A549 (cell line): ENCODE data around the gene TBL1Y. TPM values are rescaled to one million over a fixed set of nuclear protein-coding genes. Genes with fewer than 3 reads are reported as not detected.
"Not testable (repeated sequence)": the region's sequence is repeated elsewhere in the genome, so short reads cannot be mapped to it uniquely, and the experiment has no call there.

ENCODE experiments used
- ATAC-seq, 2 experiments: fragments of 200-7000 bp in 1 of 2; fragments of >200 bp in 1 of 2; cut with Nextera tagmentation in 1 of 2; cut with Tn5 transposase in 1 of 2; 3 replicates each; pipeline versions ENCODE4 v1.8.0 to v1.9.1; 2018 to 2020; ENCODE audit warnings: mild to moderate bottlenecking in 1 of 2, moderate library complexity in 1 of 2
- CTCF ChIA-PET: fragments of 300-600 bp; sonication (Branson Sonifier 250); formaldehyde crosslinking; extraction: SDS; loops from one replicate; lab custom pipeline; 2021; ENCODE audit warnings: antibody characterized with exemption, inconsistent platforms; lab: Yijun Ruan, JAX
- POLR2A ChIA-PET: fragments of 350-600 bp; formaldehyde crosslinking; extraction: SDS; loops from one replicate; lab custom pipeline; 2021; ENCODE audit warnings: antibody characterized with exemption, inconsistent platforms; lab: Yijun Ruan, JAX
- DNase-seq, 2 experiments: peaks; one replicate each; pipeline versions ENCODE4 v3.0.0 to v3.0.0-alpha.2; 2011 to 2016; ENCODE audit warnings: low read depth in 1 of 2, low spot score in 1 of 2
- FAIRE-seq: peaks from 2 replicates; lab custom pipeline; 2011; peaks lifted over from hg19 to GRCh38; lab: Jason Lieb, UNC
- H3K27ac ChIP-seq, 2 experiments: fragments of >200 bp; sonication (Bioruptor Twin); formaldehyde crosslinking; 3 replicates each; pipeline ENCODE4 v1.5.1; 2016 to 2017
- H3K4me1 ChIP-seq: fragments of >200 bp; sonication (Bioruptor Twin); formaldehyde crosslinking; 3 replicates; pipeline ENCODE4 v1.6.1; 2016
- H3K4me2 ChIP-seq: fragments of >200 bp; sonication (Bioruptor Twin); formaldehyde crosslinking; 3 replicates; pipeline ENCODE4 v1.6.1; 2016
- H3K4me3 ChIP-seq: fragments of >200 bp; sonication (Bioruptor Twin); formaldehyde crosslinking; 3 replicates; pipeline ENCODE4 v1.5.1; 2016
- H3K9me3 ChIP-seq: fragments of >200 bp; sonication (Bioruptor Twin); formaldehyde crosslinking; 3 replicates; pipeline ENCODE4 v1.6.1; 2016
- BHLHE40 ChIP-seq: IDR thresholded peaks from 2 replicates; pipeline ENCODE4 v1.6.1; 2012; ENCODE audit warnings: low read depth, low read length, inconsistent platforms
- CHD2 ChIP-seq: fragments of 150-350 bp; IDR thresholded peaks from 2 replicates; pipeline ENCODE4 v1.6.1; 2014; ENCODE audit warnings: low read length; ENCODE audit not compliant: partially characterized antibody
- CHD4 ChIP-seq: fragments of 200-600 bp; sonication (generic); IDR thresholded peaks from 2 replicates; pipeline ENCODE4 v1.6.1; 2016; ENCODE audit warnings: antibody characterized with exemption, mild to moderate bottlenecking, borderline replicate concordance
- EHF ChIP-seq: fragments of 250-450 bp; sonication (Bioruptor Pico); IDR thresholded peaks from 2 replicates; pipeline ENCODE4 v1.5.0; 2020; ENCODE audit warnings: mild to moderate bottlenecking
- EP300 ChIP-seq, 2 experiments: fragments of >200 bp; sonication (Bioruptor Twin); formaldehyde crosslinking; IDR thresholded peaks; 2 replicates in 1 of 2; 3 replicates in 1 of 2; pipeline ENCODE4 v1.6.1; 2016 to 2017
- FOSB ChIP-seq: fragments of 250-450 bp; sonication (Bioruptor Pico); IDR thresholded peaks from 2 replicates; pipeline ENCODE4 v1.5.0; 2020; ENCODE audit warnings: mild to moderate bottlenecking, moderate library complexity
- GATA3 ChIP-seq: IDR thresholded peaks from 2 replicates; pipeline ENCODE4 v1.6.1; 2012; ENCODE audit warnings: borderline replicate concordance
- HDAC2 ChIP-seq: fragments of 200-600 bp; sonication (generic); IDR thresholded peaks from 2 replicates; pipeline ENCODE4 v1.6.1; 2016
- KDM1A ChIP-seq: fragments of 200-600 bp; sonication (generic); IDR thresholded peaks from 2 replicates; pipeline ENCODE4 v1.6.1; 2016; ENCODE audit warnings: low read depth, mild to moderate bottlenecking
- KDM5A ChIP-seq: fragments of 200-600 bp; sonication (generic); IDR thresholded peaks from 2 replicates; pipeline ENCODE4 v1.6.1; 2016; ENCODE audit warnings: antibody characterized with exemption, mild to moderate bottlenecking
- NPAS2 ChIP-seq: fragments of 250-450 bp; sonication (Bioruptor Pico); IDR thresholded peaks from 2 replicates; pipeline ENCODE4 v1.8.0; 2022; ENCODE audit warnings: mild to moderate bottlenecking, moderate library complexity, borderline replicate concordance
- PHF8 ChIP-seq: fragments of 200-600 bp; sonication (generic); IDR thresholded peaks from 2 replicates; pipeline ENCODE4 v1.6.1; 2016; ENCODE audit warnings: low read depth, mild to moderate bottlenecking, antibody characterized with exemption, moderate library complexity, borderline replicate concordance
- POLR2A ChIP-seq: IDR thresholded peaks from 2 replicates; pipeline ENCODE4 v1.6.1; 2012; ENCODE audit warnings: mild to moderate bottlenecking, low read length
- RAD21 ChIP-seq, 2 experiments: fragments of >200 bp in 1 of 2; sonication (Bioruptor Twin) in 1 of 2; formaldehyde crosslinking in 1 of 2; IDR thresholded peaks in 1 of 2; conservative IDR thresholded peaks in 1 of 2; 2 replicates in 1 of 2; 3 replicates in 1 of 2; pipeline ENCODE4 v1.6.1; 2012 to 2018; ENCODE audit warnings: inconsistent platforms in 1 of 2
- RCOR1 ChIP-seq: fragments of 150-350 bp; IDR thresholded peaks from 2 replicates; pipeline ENCODE4 v1.6.1; 2014; ENCODE audit warnings: antibody characterized with exemption, low read length, low read depth
- RFX5 ChIP-seq: fragments of 450-650 bp; IDR thresholded peaks from 2 replicates; pipeline ENCODE4 v1.7.1; 2014; ENCODE audit warnings: antibody characterized with exemption, mild to moderate bottlenecking, moderate library complexity
- SMC3 ChIP-seq: fragments of >200 bp; sonication (Bioruptor Twin); formaldehyde crosslinking; IDR thresholded peaks from 3 replicates; pipeline ENCODE4 v1.6.1; 2018; ENCODE audit warnings: inconsistent platforms
- TP53 ChIP-seq: fragments of 250-450 bp; sonication (Bioruptor Pico); IDR thresholded peaks from 2 replicates; pipeline ENCODE4 v1.5.0; 2021; ENCODE audit warnings: mild to moderate bottlenecking, moderate library complexity
- ZC3H11A ChIP-seq: fragments of 450-650 bp; IDR thresholded peaks from 2 replicates; pipeline ENCODE4 v1.6.1; 2014; ENCODE audit warnings: antibody characterized with exemption, mild to moderate bottlenecking
- WGBS: methylation state at CpG from one replicate; pipeline ENCODE4 v1.1.6; 2017; ENCODE audit errors: missing lambda C conversion rate; 5-methylcytosine and 5-hydroxymethylcytosine counted together
- polyA plus RNA-seq, 4 experiments: library from polyadenylated mRNA; depleted of rRNA in 3 of 4; stranded (reverse); fragments of >200 nt; fragmentation: RNase III in 1 of 4; extraction: RNeasy Plus Mini Kit Qiagen cat#74134 plus additional on column Dnase treatment in 1 of 4; gene quantifications; 2 replicates in 3 of 4; 3 replicates in 1 of 4; pipeline ENCODE4 v1.2.3, GENCODE V29; 2011 to 2017
- TF ChIP-seq, protein P1 (sequence below): fragments of >200 bp; sonication (Bioruptor Twin); formaldehyde crosslinking; IDR thresholded peaks from 3 replicates; pipeline ENCODE4 v1.6.1; 2016
- TF ChIP-seq, protein P2 (sequence below): IDR thresholded peaks from 2 replicates; pipeline ENCODE4 v1.6.1; 2012; ENCODE audit warnings: low read depth, borderline replicate concordance
- TF ChIP-seq, protein P3 (sequence below): IDR thresholded peaks from 2 replicates; pipeline ENCODE4 v1.6.1; 2012
- TF ChIP-seq, protein P4 (sequence below): fragments of >200 bp; sonication (Bioruptor Twin); formaldehyde crosslinking; IDR thresholded peaks from 2 replicates; pipeline ENCODE4 v1.6.1; 2016
- TF ChIP-seq, protein P5 (sequence below): fragments of >200 bp; sonication (Bioruptor Twin); formaldehyde crosslinking; IDR thresholded peaks from 3 replicates; pipeline ENCODE4 v1.5.1; 2016

Gene TBL1Y
- polyA plus RNA-seq, 2 of the 4 experiments (the other 2 are of a cell fraction): not detected

DNA sequence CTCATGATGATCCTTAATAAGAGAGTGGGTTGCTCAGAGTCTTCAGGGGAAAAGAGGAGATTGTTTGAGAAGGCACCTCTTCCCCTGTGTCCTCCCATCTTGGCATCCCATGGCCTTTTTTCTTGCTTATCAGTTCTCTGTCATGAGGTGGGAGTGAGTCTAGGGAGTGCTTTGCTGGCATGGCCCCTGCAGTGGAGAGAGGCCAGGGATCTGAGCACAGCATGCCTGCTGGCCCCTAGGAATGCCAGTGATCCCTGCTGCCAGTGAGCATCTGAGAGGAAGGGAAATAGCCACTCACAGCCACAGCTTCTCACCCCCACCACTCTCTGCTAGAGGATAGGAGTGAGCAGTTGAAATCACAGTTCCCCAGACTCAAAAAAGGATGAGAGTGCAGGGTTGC is 168.2 kb downstream of the TBL1Y start:
- FAIRE-seq: no peak
- no peak for ATAC-seq
- Histone ChIP-seq H3K4me3 (no peak overlapping the region), H3K9me3 (no peaks in the 10 kb centered on the region)
- POLR2A ChIA-PET: no interaction called here
- DNase-seq: no peak
- no peak for TF ChIP-seq RFX5
- TF ChIP-seq KDM1A: no peak
- TF ChIP-seq TP53 (CRISPR knock-in tag): no peak
- TF ChIP-seq, protein P1, sequence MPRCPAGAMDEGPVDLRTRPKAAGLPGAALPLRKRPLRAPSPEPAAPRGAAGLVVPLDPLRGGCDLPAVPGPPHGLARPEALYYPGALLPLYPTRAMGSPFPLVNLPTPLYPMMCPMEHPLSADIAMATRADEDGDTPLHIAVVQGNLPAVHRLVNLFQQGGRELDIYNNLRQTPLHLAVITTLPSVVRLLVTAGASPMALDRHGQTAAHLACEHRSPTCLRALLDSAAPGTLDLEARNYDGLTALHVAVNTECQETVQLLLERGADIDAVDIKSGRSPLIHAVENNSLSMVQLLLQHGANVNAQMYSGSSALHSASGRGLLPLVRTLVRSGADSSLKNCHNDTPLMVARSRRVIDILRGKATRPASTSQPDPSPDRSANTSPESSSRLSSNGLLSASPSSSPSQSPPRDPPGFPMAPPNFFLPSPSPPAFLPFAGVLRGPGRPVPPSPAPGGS: no peak
- no peak for TF ChIP-seq EHF (CRISPR knock-in tag)
- no peak for TF ChIP-seq GATA3
- TF ChIP-seq POLR2A: no peak
- TF ChIP-seq, protein P2, sequence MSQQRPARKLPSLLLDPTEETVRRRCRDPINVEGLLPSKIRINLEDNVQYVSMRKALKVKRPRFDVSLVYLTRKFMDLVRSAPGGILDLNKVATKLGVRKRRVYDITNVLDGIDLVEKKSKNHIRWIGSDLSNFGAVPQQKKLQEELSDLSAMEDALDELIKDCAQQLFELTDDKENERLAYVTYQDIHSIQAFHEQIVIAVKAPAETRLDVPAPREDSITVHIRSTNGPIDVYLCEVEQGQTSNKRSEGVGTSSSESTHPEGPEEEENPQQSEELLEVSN: no peak
- no peak for TF ChIP-seq CHD2
- no peak for TF ChIP-seq CHD4
- no peak for TF ChIP-seq PHF8
- TF ChIP-seq HDAC2: no peak
- TF ChIP-seq, protein P3, sequence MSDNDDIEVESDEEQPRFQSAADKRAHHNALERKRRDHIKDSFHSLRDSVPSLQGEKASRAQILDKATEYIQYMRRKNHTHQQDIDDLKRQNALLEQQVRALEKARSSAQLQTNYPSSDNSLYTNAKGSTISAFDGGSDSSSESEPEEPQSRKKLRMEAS: no peak
- TF ChIP-seq, all 56 proteins: peak for 0
- H3K4me2 ChIP-seq: no peak overlapping the region
- no peaks in the 10 kb centered on the region for H3K4me1 ChIP-seq
- CTCF ChIA-PET: no interaction called here
- H3K27ac ChIP-seq: no peak overlapping the region

DNA sequence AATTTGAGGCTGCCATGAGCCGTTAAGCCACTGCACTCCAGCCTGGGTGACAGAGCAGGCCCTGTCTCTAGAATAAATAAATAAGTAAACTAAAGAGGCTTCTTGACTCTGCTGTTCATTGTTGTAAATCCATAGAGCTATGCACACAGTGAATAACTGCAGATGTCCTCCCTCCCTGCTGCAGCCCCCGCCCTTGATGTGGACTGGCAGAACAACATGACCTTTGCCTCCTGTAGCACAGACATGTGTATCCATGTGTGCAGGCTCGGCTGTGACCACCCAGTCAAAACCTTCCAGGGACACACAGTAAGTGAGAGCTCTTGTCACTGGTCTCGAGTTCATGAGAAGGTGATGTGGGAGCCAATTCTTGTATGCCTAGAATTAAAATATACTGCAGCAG is 170.1 kb downstream of the TBL1Y start:
- H3K4me1 ChIP-seq, H3K27ac ChIP-seq, H3K4me3 ChIP-seq, ATAC-seq, H3K9me3 ChIP-seq, H3K4me2 ChIP-seq, DNase-seq, FAIRE-seq, POLR2A ChIA-PET, CTCF ChIA-PET: not testable (repeated sequence)
- 0% methylated on average over 2 of the region's 4 CpGs for WGBS

DNA sequence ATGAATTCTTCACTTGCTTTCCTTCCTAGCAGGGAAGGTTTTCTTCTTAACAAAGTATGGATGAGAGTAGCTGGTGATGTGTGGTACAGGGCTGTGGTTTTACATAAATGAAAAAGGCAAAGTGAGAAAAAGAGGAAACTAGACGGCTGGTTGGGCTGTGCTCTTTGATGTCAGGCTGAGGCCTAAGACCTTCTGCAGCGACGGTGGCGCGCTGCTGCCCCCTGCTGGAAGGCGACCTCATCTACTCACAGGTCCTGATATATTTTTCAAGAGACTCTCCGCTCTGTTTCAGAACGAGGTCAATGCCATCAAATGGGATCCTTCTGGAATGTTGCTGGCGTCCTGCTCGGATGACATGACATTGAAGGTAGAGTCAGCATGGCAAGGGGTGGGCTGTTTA is 175.1 kb downstream of the TBL1Y start:
- FAIRE-seq: no peak
- POLR2A ChIA-PET: no interaction called here

DNA sequence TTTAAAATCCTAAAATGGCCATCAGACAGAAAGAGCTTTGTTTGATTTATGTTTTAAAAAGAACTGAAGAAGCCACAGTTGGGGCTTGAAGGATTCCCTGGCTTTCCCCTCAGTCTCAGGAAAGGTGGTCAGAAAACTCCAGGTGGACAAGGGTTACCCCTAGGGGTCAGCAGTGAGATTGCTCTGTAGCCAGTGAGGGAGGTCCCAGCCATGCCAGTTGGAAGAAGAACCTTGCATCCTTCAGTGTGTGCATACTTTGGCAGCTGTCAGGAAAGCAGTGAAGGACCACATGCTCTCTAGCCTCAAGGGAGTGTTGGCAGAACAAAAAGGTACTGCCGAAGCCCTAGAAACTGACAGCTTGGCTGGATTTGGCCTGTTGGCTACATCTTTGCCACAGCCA is 182.3 kb downstream of the TBL1Y start:
- no peak overlapping the region for H3K27ac ChIP-seq
- POLR2A ChIA-PET: no interaction called here
- DNase-seq (peak in 1 of 2 experiments; percentile 12), FAIRE-seq (no peak), ATAC-seq (peak in 1 of 2 experiments; percentile 57; a peak in 2 of 6 replicates)
- TF ChIP-seq KDM5A (no peak), TP53 (CRISPR knock-in tag) (no peak), BHLHE40 (no peak), HDAC2 (no peak), NPAS2 (CRISPR knock-in tag) (no peak), ZC3H11A (no peak), RCOR1 (no peak), EP300 (IDR thresholded peaks at IDR 0.05) (no peak)
- TF ChIP-seq, protein P4, sequence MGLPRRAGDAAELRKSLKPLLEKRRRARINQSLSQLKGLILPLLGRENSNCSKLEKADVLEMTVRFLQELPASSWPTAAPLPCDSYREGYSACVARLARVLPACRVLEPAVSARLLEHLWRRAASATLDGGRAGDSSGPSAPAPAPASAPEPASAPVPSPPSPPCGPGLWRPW: no peak
- TF ChIP-seq, all 56 proteins: peak for 0
- H3K4me1 ChIP-seq: no peaks in the 10 kb centered on the region
- WGBS: 0% methylated on average over 1 of the region's 1 CpG
- CTCF ChIA-PET: no interaction called here
- H3K4me2 ChIP-seq: no peak overlapping the region
- H3K4me3 ChIP-seq: no peak overlapping the region
- H3K9me3 ChIP-seq: no peaks in the 10 kb centered on the region

More for the DNA sequence above, 175.1 kb downstream of the TBL1Y start:
- DNase-seq (peak; percentile 4 to 54), ATAC-seq (peak; percentile 43 to 89; a peak in 3 of 6 replicates)
- H3K4me2 ChIP-seq: no peak overlapping the region
- H3K27ac ChIP-seq: no peak overlapping the region
- 3% methylated on average over 10 of the region's 10 CpGs for WGBS
- H3K9me3 ChIP-seq: no peaks in the 10 kb centered on the region
- H3K4me3 ChIP-seq: no peak overlapping the region
- TF ChIP-seq, protein P5, sequence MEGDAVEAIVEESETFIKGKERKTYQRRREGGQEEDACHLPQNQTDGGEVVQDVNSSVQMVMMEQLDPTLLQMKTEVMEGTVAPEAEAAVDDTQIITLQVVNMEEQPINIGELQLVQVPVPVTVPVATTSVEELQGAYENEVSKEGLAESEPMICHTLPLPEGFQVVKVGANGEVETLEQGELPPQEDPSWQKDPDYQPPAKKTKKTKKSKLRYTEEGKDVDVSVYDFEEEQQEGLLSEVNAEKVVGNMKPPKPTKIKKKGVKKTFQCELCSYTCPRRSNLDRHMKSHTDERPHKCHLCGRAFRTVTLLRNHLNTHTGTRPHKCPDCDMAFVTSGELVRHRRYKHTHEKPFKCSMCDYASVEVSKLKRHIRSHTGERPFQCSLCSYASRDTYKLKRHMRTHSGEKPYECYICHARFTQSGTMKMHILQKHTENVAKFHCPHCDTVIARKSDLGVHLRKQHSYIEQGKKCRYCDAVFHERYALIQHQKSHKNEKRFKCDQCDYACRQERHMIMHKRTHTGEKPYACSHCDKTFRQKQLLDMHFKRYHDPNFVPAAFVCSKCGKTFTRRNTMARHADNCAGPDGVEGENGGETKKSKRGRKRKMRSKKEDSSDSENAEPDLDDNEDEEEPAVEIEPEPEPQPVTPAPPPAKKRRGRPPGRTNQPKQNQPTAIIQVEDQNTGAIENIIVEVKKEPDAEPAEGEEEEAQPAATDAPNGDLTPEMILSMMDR: peak; percentile 44; the same call in 2 of the 3 replicates
- TF ChIP-seq SMC3 (peak; percentile 39; the same call in 2 of the 3 replicates), FOSB (CRISPR knock-in tag) (no peak), RAD21 (conservative IDR thresholded peaks at IDR 0.05 in 1 of 2, IDR thresholded peaks at IDR 0.05 in 1 of 2) (peak; percentile 49 to 65; a peak in 4 of 5 replicates)
- H3K4me1 ChIP-seq: no peaks in the 10 kb centered on the region
- CTCF ChIA-PET: no interaction called here
